GM23338 (cell line): ENCODE results near the gene MAP2K1. TPM values are rescaled to one million over a fixed set of nuclear protein-coding genes. Genes with fewer than 3 reads are reported as not detected.

Experiments
- ATAC-seq: fragments of 200-7000 bp; cut with Tn5 transposase; 3 replicates; pipeline ENCODE4 v1.9.1; 2020
- DNase-seq: peaks from one replicate; pipeline ENCODE4 v3.0.0-alpha.2; 2015; ENCODE audit warnings: low spot score
- H2AFZ ChIP-seq: fragments of 200-600 bp; sonication (generic); 2 replicates; pipeline ENCODE4 v1.8.0; 2016; ENCODE audit warnings: antibody characterized with exemption, mild to moderate bottlenecking, moderate library complexity
- H3F3A ChIP-seq: fragments of 200-600 bp; sonication (generic); replicated peaks from 2 replicates; pipeline ENCODE4 v1.8.0; 2017; ENCODE audit warnings: antibody characterized with exemption, mixed run types, low read depth
- H3K27ac ChIP-seq: fragments of 200-600 bp; sonication (generic); 2 replicates; pipeline ENCODE4 v1.6.1; 2016; ENCODE audit warnings: low read depth
- H3K27me3 ChIP-seq: fragments of 200-600 bp; sonication (generic); 2 replicates; pipeline ENCODE4 v1.8.0; 2016; ENCODE audit warnings: mild to moderate bottlenecking, mixed run types, moderate library complexity; ENCODE audit not compliant: insufficient read depth
- H3K36me3 ChIP-seq: fragments of 200-600 bp; sonication (generic); 2 replicates; pipeline ENCODE4 v1.8.0; 2016; ENCODE audit warnings: mild to moderate bottlenecking; ENCODE audit not compliant: insufficient read depth
- H3K4me1 ChIP-seq: fragments of 200-600 bp; sonication (generic); 2 replicates; pipeline ENCODE4 v1.8.0; 2016; ENCODE audit warnings: mild to moderate bottlenecking, moderate library complexity; ENCODE audit not compliant: insufficient read depth
- H3K4me2 ChIP-seq: fragments of 200-600 bp; sonication (generic); 2 replicates; pipeline ENCODE4 v1.7.1; 2017; ENCODE audit warnings: mixed run types
- H3K4me3 ChIP-seq: fragments of 200-600 bp; sonication (generic); 2 replicates; pipeline ENCODE4 v1.6.1; 2016; ENCODE audit warnings: mixed run types
- H3K79me2 ChIP-seq: fragments of 200-600 bp; sonication (generic); replicated peaks from 2 replicates; pipeline ENCODE4 v1.8.0; 2017; ENCODE audit warnings: mild to moderate bottlenecking; ENCODE audit not compliant: insufficient read depth
- H3K9me2 ChIP-seq: fragments of 200-600 bp; sonication (generic); 2 replicates; pipeline ENCODE4 v1.8.0; 2017; ENCODE audit not compliant: insufficient read depth
- H4K20me1 ChIP-seq: fragments of 200-600 bp; sonication (generic); replicated peaks from 2 replicates; pipeline ENCODE4 v1.8.0; 2017; ENCODE audit warnings: mild to moderate bottlenecking; ENCODE audit not compliant: insufficient read depth
- H3K27ac Mint-ChIP-seq: 2 replicates; pipeline ENCODE4 v1.8.0; 2020; ENCODE audit warnings: inconsistent platforms, mild to moderate bottlenecking, moderate library complexity, mixed read lengths
- H3K27me3 Mint-ChIP-seq: 3 replicates; pipeline ENCODE4 v1.8.0; 2022; ENCODE audit warnings: low read depth, mild to moderate bottlenecking, moderate library complexity, mixed read lengths, inconsistent platforms; ENCODE audit not compliant: insufficient read depth, poor library complexity
- H3K36me3 Mint-ChIP-seq: 3 replicates; pipeline ENCODE4 v1.8.0; 2021; ENCODE audit warnings: low read depth, mild to moderate bottlenecking, inconsistent platforms, moderate library complexity, mixed read lengths
- H3K4me1 Mint-ChIP-seq: 3 replicates; pipeline ENCODE4 v1.8.0; 2020; ENCODE audit warnings: mild to moderate bottlenecking, inconsistent platforms, mixed read lengths
- H3K4me3 Mint-ChIP-seq: 3 replicates; pipeline ENCODE4 v1.8.0; 2021; ENCODE audit warnings: moderate library complexity, mild to moderate bottlenecking, inconsistent platforms, mixed read lengths
- H3K9me3 Mint-ChIP-seq: 3 replicates; pipeline ENCODE4 v1.8.0; 2020; ENCODE audit warnings: moderate library complexity, mild to moderate bottlenecking, inconsistent platforms, mixed read lengths
- ETS1 ChIP-seq: IDR thresholded peaks from 2 replicates; pipeline ENCODE4 v1.6.1; 2016; ENCODE audit warnings: antibody characterized with exemption
- EZH2 ChIP-seq: fragments of 200-600 bp; sonication (generic); IDR thresholded peaks from one replicate; pipeline ENCODE4 v1.8.0; 2017; ENCODE audit warnings: antibody characterized with exemption, mild to moderate bottlenecking, low read depth; ENCODE audit not compliant: unreplicated experiment
- EZH2phosphoT487 ChIP-seq: fragments of 200-600 bp; sonication (generic); IDR thresholded peaks from one replicate; pipeline ENCODE4 v1.8.1; 2018; ENCODE audit warnings: antibody characterized with exemption; ENCODE audit not compliant: unreplicated experiment
- JUNB ChIP-seq: IDR thresholded peaks from one replicate; pipeline ENCODE4 v1.6.1; 2016; ENCODE audit warnings: antibody characterized with exemption; ENCODE audit not compliant: unreplicated experiment
- NANOG ChIP-seq: IDR thresholded peaks from 2 replicates; pipeline ENCODE4 v1.6.1; 2016; ENCODE audit warnings: antibody characterized with exemption, borderline replicate concordance
- POLR2AphosphoS5 ChIP-seq: IDR thresholded peaks from 2 replicates; pipeline ENCODE4 v1.6.1; 2016; ENCODE audit warnings: antibody characterized with exemption, low read depth
- REST ChIP-seq: IDR thresholded peaks from one replicate; pipeline ENCODE4 v1.6.1; 2018; ENCODE audit warnings: antibody characterized with exemption; ENCODE audit not compliant: unreplicated experiment
- STAT1 ChIP-seq: IDR thresholded peaks from one replicate; pipeline ENCODE4 v1.6.1; 2016; ENCODE audit warnings: antibody characterized with exemption; ENCODE audit not compliant: unreplicated experiment
- ZNF462 ChIP-seq: fragments of 250-450 bp; sonication (Bioruptor Pico); IDR thresholded peaks from 2 replicates; pipeline ENCODE4 v1.5.0; 2020; ENCODE audit warnings: mild to moderate bottlenecking, moderate library complexity
- polyA plus RNA-seq: library from polyadenylated mRNA; unstranded; fragments of >200 nt; fragmentation: Nextera tagmentation; extraction: Ambion mirVana; gene quantifications from 2 replicates; pipeline ENCODE4 v1.2.1, GENCODE V29; 2016
- total RNA-seq: library from RNA; depleted of rRNA; stranded (reverse); fragments of >200 nt; shearing (Covaris generic); gene quantifications from 2 replicates; pipeline ENCODE4 v1.2.3, GENCODE V29; 2014
- TF ChIP-seq, protein P1 (sequence below), 2 experiments: fragments of 200-600 bp in 1 of 2; sonication (generic) in 1 of 2; conservative IDR thresholded peaks; 2 replicates each; pipeline versions ENCODE4 v1.5.1 to v1.6.1; 2016 to 2017; ENCODE audit warnings: antibody characterized with exemption in 2 of 2, low read depth in 2 of 2, mild to moderate bottlenecking in 2 of 2, moderate library complexity in 1 of 2

MAP2K1 gene
- total and polyA plus RNA-seq, 2 experiments from 2014 or later: 42.0 to 68.5 TPM

DNA sequence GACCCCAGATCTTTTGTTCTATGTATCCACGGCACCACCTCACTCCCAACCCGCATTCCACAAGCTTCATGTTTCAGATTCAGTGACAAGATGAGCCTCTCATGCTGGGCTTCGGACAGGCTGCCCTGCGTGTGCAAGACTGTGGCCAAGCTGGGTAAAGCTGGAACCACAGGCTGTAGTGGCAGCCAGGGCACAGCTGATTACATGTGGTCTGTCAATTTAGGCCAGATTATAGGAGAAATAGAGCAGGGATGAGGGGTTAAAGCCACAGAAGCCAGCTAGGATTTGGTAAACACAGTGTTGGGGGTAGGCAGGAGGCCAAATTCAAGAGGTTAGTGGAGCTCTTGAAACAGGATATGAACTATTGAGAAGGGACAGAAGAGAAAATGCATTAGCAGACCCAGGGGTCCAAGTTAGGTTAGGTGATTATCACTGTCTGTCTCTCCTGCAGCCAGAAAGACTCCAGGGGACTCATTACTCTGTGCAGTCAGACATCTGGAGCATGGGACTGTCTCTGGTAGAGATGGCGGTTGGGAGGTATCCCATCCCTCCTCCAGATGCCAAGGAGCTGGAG, 97.9 kb downstream of the MAP2K1 start:
- no peak for DNase-seq
- Mint-ChIP-seq H3K4me3 (no peak overlapping the region), H3K27me3 (peaks cover 11% of the 10 kb centered on the region), H3K4me1 (peaks cover 4% of the 10 kb centered on the region; the same call in 2 of the 3 replicates), H3K9me3 (no peaks in the 10 kb centered on the region), H3K36me3 (peaks cover 60% of the 10 kb centered on the region), H3K27ac (peak overlapping the region; percentile 81)
- H4K20me1 ChIP-seq: peaks cover under 1% of the 10 kb centered on the region; the same call in 1 of the 2 replicates
- no peaks in the 10 kb centered on the region for H3K27me3 ChIP-seq
- no peak overlapping the region for H3K4me2 ChIP-seq
- no peak overlapping the region for H3K27ac ChIP-seq
- TF ChIP-seq NANOG (no peak), REST (no peak), STAT1 (no peak), POLR2AphosphoS5 (no peak), JUNB (no peak), ETS1 (no peak), EZH2 (no peak), EZH2phosphoT487 (no peak), ZNF462 (no peak)
- TF ChIP-seq, protein P1, sequence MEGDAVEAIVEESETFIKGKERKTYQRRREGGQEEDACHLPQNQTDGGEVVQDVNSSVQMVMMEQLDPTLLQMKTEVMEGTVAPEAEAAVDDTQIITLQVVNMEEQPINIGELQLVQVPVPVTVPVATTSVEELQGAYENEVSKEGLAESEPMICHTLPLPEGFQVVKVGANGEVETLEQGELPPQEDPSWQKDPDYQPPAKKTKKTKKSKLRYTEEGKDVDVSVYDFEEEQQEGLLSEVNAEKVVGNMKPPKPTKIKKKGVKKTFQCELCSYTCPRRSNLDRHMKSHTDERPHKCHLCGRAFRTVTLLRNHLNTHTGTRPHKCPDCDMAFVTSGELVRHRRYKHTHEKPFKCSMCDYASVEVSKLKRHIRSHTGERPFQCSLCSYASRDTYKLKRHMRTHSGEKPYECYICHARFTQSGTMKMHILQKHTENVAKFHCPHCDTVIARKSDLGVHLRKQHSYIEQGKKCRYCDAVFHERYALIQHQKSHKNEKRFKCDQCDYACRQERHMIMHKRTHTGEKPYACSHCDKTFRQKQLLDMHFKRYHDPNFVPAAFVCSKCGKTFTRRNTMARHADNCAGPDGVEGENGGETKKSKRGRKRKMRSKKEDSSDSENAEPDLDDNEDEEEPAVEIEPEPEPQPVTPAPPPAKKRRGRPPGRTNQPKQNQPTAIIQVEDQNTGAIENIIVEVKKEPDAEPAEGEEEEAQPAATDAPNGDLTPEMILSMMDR (conservative IDR thresholded peaks at IDR 0.05; ENCODE audit: low read depth in 2 of 2): no peak
- no peaks in the 10 kb centered on the region for H3K9me2 ChIP-seq
- H3K79me2 ChIP-seq: no peaks in the 10 kb centered on the region
- no peak overlapping the region for H2AFZ ChIP-seq
- H3K4me3 ChIP-seq: no peak overlapping the region
- no peaks in the 10 kb centered on the region for H3K4me1 ChIP-seq
- peaks cover 19% of the 10 kb centered on the region for H3K36me3 ChIP-seq
- H3F3A ChIP-seq: no peaks in the 10 kb centered on the region
- no peak for ATAC-seq
